Esophagus muscularis mucosa (tissue), 3 donors: ENCODE results near the gene EXOC6B.

Source experiments
- CTCF ChIP-seq, 3 experiments: fragments of 200-600 bp in 2 of 3; fragments of 450-650 bp in 1 of 3; sonication (generic) in 2 of 3; IDR thresholded peaks; one replicate each; pipeline ENCODE4 v1.5.1; 2017 to 2019; ENCODE audit warnings: antibody characterized with exemption in 3 of 3, mild to moderate bottlenecking in 2 of 3, moderate library complexity in 1 of 3
- POLR2A ChIP-seq: fragments of 450-650 bp; IDR thresholded peaks from one replicate; pipeline ENCODE4 v1.6.1; 2017; ENCODE audit warnings: antibody characterized with exemption, moderate library complexity, mild to moderate bottlenecking, low read depth
- POLR2AphosphoS5 ChIP-seq, 2 donors: sonication (generic); formaldehyde crosslinking; IDR thresholded peaks; one replicate each; pipeline ENCODE4 v1.6.1; 2017; ENCODE audit warnings: antibody characterized with exemption in 2 of 2

- TF ChIP-seq CTCF (IDR thresholded peaks at IDR 0.05): no peak
- no peak for TF ChIP-seq POLR2A
- TF ChIP-seq POLR2AphosphoS5 (IDR thresholded peaks at IDR 0.05): no peak
Observed at GRCh38 chr2:72133721-72134407, 692.0 kb downstream of the EXOC6B start.
